Erythroblast (primary cell): ENCODE results near the gene KCNJ16.

Experiments used
- DNase-seq, 2 experiments: peaks; one replicate each; lab custom pipeline; 2025; lab: John Stamatoyannopoulos, UW
- GATA1 ChIP-seq: IDR thresholded peaks from 2 replicates; pipeline ENCODE4 v1.6.1; 2011; ENCODE audit warnings: low read depth, mild to moderate bottlenecking, control low read depth, low read length, moderate library complexity
- POLR2A ChIP-seq: IDR thresholded peaks from 2 replicates; pipeline ENCODE4 v1.6.1; 2011; ENCODE audit warnings: mild to moderate bottlenecking, low read length

The KCNJ16 gene

GRCh38 chr17:70098030-70098429 is 23.0 kb downstream of the KCNJ16 start:
- no peak for DNase-seq
- no peak for TF ChIP-seq POLR2A
- TF ChIP-seq GATA1, result no peak

DNA sequence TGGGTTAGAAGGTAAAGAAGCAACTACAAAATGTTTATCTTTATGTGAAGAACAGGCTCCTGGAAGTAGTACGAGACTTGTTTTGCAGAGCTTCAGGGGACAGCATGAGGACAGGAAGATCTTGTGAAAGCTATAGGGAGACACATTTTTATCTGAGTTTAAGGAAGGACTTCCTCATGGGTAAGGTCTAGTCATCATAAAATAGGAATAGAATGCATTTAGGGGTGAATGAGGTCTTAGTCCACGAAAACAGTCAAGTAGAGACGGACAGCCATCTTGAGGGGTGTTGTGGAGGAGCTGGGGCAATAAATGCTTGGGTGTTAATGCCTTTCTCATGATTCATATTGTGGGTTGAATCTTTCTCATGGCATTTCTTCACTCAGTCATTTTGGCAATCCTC is 24.3 kb downstream of the KCNJ16 start:
- DNase-seq, result no peak
- no peak for TF ChIP-seq POLR2A
- TF ChIP-seq GATA1, result no peak

DNA sequence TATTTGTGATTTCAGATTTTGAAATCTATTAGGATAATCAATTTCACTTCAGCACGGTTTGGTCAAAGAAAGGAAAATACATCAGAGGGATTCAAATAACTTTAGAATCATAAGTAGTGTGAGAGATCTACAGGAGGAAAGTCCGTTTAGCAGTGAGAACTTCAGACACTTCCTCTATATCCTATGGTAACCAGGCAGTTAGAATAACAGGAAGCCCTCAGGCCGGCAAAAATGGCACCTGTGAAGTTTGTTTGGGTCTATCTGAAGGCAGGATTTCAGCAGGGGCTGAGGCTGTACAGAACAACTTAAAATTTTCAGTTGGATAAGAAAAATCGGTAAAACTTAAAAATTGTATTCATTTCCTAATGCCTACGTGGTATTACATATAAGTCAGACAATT is 24.9 kb downstream of the KCNJ16 start:
- TF ChIP-seq POLR2A (no peak), GATA1 (no peak)
- no peak for DNase-seq

GRCh38 chr17:70100983-70101382 is 26.0 kb downstream of the KCNJ16 start:
- no peak for DNase-seq
- TF ChIP-seq GATA1 (no peak), POLR2A (no peak)

- no peak for DNase-seq
- TF ChIP-seq GATA1 (no peak), POLR2A (no peak)
Measured at GRCh38 chr17:70102531-70102930, 27.5 kb downstream of the KCNJ16 start.

GRCh38 chr17:70104791-70105523 is 29.9 kb downstream of the KCNJ16 start:
- no peak for DNase-seq
- TF ChIP-seq POLR2A, result no peak
- no peak for TF ChIP-seq GATA1

GRCh38 chr17:70105641-70106040 is 30.6 kb downstream of the KCNJ16 start:
- TF ChIP-seq POLR2A (no peak), GATA1 (no peak)
- no peak for DNase-seq

- TF ChIP-seq GATA1 (no peak), POLR2A (no peak)
- DNase-seq, result no peak
Measured at GRCh38 chr17:70106551-70106950, 31.5 kb downstream of the KCNJ16 start.

GRCh38 chr17:70107441-70107840 is 32.4 kb downstream of the KCNJ16 start:
- DNase-seq, result no peak
- TF ChIP-seq POLR2A (no peak), GATA1 (no peak)

- TF ChIP-seq POLR2A (no peak), GATA1 (no peak)
- no peak for DNase-seq
Measured at GRCh38 chr17:70107904-70108565, 33.0 kb downstream of the KCNJ16 start.

- no peak for DNase-seq
- no peak for TF ChIP-seq POLR2A
- no peak for TF ChIP-seq GATA1
Measured at GRCh38 chr17:70109497-70109896, 34.5 kb downstream of the KCNJ16 start.

- no peak for DNase-seq
- TF ChIP-seq POLR2A (no peak), GATA1 (no peak)
Measured at GRCh38 chr17:70110443-70110880, 35.4 kb downstream of the KCNJ16 start.

- DNase-seq, result no peak
- TF ChIP-seq POLR2A (no peak), GATA1 (no peak)
Measured at GRCh38 chr17:70111201-70111600, 36.2 kb downstream of the KCNJ16 start.

DNA sequence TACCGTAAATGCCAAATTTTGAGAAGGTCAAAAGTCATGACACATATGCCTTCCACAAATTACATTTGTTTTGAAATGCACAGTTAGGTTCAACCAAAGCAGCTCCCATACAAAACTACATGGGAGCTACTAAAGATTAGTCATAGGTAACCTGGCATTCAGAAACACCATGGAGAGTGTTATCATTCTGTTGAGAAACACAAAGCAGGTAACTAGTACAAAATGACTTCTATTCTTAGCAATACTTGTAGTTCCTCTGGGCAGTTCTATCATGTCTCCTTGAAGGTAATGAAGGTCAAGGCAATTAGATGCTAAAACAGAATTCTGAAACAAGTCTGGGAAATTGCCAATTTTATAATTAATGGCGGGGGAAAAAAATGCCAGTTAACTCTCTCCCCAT is 39.4 kb downstream of the KCNJ16 start:
- TF ChIP-seq POLR2A (no peak), GATA1 (no peak)
- no peak for DNase-seq

- no peak for DNase-seq
- no peak for TF ChIP-seq POLR2A
- TF ChIP-seq GATA1, result no peak
Measured at GRCh38 chr17:70115126-70115525, 40.1 kb downstream of the KCNJ16 start.
